Sigmoid colon (tissue), 7 donors: ENCODE data around the gene PLA2G4F. TPM values are rescaled to one million over a fixed set of nuclear protein-coding genes. Genes with fewer than 3 reads are reported as not detected.

Source experiments
- DNase-seq: peaks from one replicate; pipeline ENCODE4 v3.0.0-alpha.2; 2019
- H3K27ac ChIP-seq, 4 donors: fragments of 200-600 bp; sonication (generic); one replicate each; pipeline ENCODE4 v1.5.1; 2016 to 2019; ENCODE audit warnings: mild to moderate bottlenecking in 1 of 4
- H3K27me3 ChIP-seq, 3 donors: fragments of 200-600 bp; sonication (generic); one replicate each; pipeline ENCODE4 v1.5.1; 2019; ENCODE audit warnings: mild to moderate bottlenecking in 1 of 3
- H3K36me3 ChIP-seq, 4 donors: fragments of 200-600 bp; sonication (generic); one replicate each; pipeline ENCODE4 v1.5.1; 2016 to 2019
- H3K4me1 ChIP-seq, 4 donors: fragments of 200-600 bp; sonication (generic); one replicate each; pipeline ENCODE4 v1.5.1; 2017 to 2019
- H3K4me3 ChIP-seq, 4 donors: fragments of 200-600 bp; sonication (generic); one replicate each; pipeline ENCODE4 v1.5.1; 2017 to 2019; ENCODE audit warnings: mild to moderate bottlenecking in 2 of 4, moderate library complexity in 1 of 4
- H3K9me3 ChIP-seq, 4 donors: fragments of 200-600 bp in 3 of 4; sonication (generic) in 3 of 4; one replicate each; pipeline versions ENCODE4 v1.5.1 to v1.6.1; 2013 to 2019
- EP300 ChIP-seq, 4 donors: sonication (generic); formaldehyde crosslinking; IDR thresholded peaks; one replicate each; pipeline ENCODE4 v1.6.1; 2017; ENCODE audit warnings: antibody characterized with exemption in 4 of 4
- POLR2A ChIP-seq, 2 donors: fragments of 450-650 bp; IDR thresholded peaks; one replicate each; pipeline ENCODE4 v1.6.1; 2016; ENCODE audit warnings: antibody characterized with exemption in 2 of 2, mild to moderate bottlenecking in 2 of 2, moderate library complexity in 2 of 2
- POLR2AphosphoS5 ChIP-seq, 4 donors: sonication (generic); formaldehyde crosslinking; IDR thresholded peaks; one replicate each; pipeline ENCODE4 v1.6.1; 2017; ENCODE audit warnings: antibody characterized with exemption in 4 of 4
- WGBS, 2 donors: extraction: QIAGEN DNeasy Blood & Tissue Kit; methylation state at CpG; one replicate each; pipeline ENCODE4 v1.1.7; 2013; 5-methylcytosine and 5-hydroxymethylcytosine counted together
- intact Hi-C: fragments of 100-400 bp; cut with DNase I; formaldehyde crosslinking; loops from one replicate; pipeline ENCODE4 v1.15.1; 2023
- polyA plus RNA-seq, 3 donors: library from polyadenylated mRNA; stranded (reverse); fragments of 200-250 nt; gene quantifications; one replicate each; pipeline ENCODE4 v1.2.3, GENCODE V29; 2013
- total RNA-seq, 4 donors: library from RNA; depleted of rRNA; stranded (reverse); fragments of >200 nt; gene quantifications; one replicate each; pipeline ENCODE4 v1.1.0, GENCODE V29; 2016
- TF ChIP-seq, protein P1 (sequence below), 4 experiments: fragments of 450-650 bp in 3 of 4; fragments of 200-600 bp in 1 of 4; IDR thresholded peaks; one replicate each; pipeline ENCODE4 v1.5.1; 2016 to 2019; ENCODE audit warnings: antibody characterized with exemption in 4 of 4, mild to moderate bottlenecking in 3 of 4, moderate library complexity in 2 of 4
- donor health status: healthy with polysubstance abuse.
- donor health status: Bipolar disorder and iron deficiency.
- donor health status: healthy.

Gene PLA2G4F, protein sequence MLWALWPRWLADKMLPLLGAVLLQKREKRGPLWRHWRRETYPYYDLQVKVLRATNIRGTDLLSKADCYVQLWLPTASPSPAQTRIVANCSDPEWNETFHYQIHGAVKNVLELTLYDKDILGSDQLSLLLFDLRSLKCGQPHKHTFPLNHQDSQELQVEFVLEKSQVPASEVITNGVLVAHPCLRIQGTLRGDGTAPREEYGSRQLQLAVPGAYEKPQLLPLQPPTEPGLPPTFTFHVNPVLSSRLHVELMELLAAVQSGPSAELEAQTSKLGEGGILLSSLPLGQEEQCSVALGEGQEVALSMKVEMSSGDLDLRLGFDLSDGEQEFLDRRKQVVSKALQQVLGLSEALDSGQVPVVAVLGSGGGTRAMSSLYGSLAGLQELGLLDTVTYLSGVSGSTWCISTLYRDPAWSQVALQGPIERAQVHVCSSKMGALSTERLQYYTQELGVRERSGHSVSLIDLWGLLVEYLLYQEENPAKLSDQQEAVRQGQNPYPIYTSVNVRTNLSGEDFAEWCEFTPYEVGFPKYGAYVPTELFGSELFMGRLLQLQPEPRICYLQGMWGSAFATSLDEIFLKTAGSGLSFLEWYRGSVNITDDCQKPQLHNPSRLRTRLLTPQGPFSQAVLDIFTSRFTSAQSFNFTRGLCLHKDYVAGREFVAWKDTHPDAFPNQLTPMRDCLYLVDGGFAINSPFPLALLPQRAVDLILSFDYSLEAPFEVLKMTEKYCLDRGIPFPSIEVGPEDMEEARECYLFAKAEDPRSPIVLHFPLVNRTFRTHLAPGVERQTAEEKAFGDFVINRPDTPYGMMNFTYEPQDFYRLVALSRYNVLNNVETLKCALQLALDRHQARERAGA
- under 1 TPM in 2 of 4 donors, not detected in 2; under 0.01 to 0.71 TPM for total RNA-seq
- 10 to 100 TPM in 2 of 3 donors, 1 to 10 TPM in 1; 7.2 to 28.8 (median 12.9) TPM for polyA plus RNA-seq

DNA sequence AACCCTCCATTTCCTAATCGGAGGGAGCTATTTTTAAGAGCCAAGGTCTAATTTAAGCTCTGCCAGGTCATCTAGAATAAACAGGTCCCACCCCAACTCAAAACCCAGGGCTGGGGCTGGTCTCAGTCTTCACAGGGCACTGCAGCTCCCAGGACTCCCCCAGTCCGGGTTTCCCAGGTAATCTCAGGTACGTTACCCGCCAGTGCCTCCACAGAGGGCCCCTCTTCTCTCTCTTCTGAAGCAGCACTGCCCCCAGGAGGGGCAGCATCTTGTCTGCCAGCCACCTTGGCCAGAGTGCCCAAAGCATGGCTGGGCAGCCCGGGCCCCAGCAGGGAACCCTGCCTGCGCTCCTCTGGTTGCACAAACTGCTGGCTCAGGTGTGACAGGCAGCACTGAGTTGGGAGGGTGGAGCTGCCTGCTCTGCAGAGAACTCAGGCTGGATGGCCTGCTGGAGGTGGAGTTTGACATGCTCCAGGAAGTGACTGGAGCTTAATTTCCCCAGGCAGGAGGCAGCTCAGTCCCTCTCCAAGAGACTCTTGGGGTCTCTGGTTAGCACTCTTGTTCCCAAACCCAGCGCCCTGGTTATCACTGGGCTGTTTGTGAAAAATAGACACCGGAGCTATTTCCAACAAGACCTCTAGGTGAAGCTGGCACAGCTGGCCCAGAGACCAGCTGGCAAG lies at the start of gene PLA2G4F:
Gene PLA2G4F (minus strand): TSS at position 394 of the 680 bp plus-strand sequence. CDS start 87 bp downstream, at position 307.
- DNase-seq: no peak
- Histone ChIP-seq H3K4me3 (no peak within 1 kb of the TSS), H3K27ac (no peak within 1 kb of the TSS), H3K9me3 (no peaks in the 10 kb centered on the region), H3K27me3 (no peaks in the 10 kb centered on the region), H3K36me3 (peaks cover 15 to 29% (median 26%) of the 10 kb centered on the region in 4 donors), H3K4me1 (no peaks in the 10 kb centered on the region)
- intact Hi-C loops: no loop called here
- 14 to 53% methylated on average over 8 of the region's 8 CpGs for WGBS, 2 donors
- TF ChIP-seq EP300 (IDR thresholded peaks at IDR 0.05) (no peak), POLR2AphosphoS5 (IDR thresholded peaks at IDR 0.05) (no peak), POLR2A (IDR thresholded peaks at IDR 0.05) (peak in 1 of 2 donors; percentile 50)
- TF ChIP-seq, protein P1, sequence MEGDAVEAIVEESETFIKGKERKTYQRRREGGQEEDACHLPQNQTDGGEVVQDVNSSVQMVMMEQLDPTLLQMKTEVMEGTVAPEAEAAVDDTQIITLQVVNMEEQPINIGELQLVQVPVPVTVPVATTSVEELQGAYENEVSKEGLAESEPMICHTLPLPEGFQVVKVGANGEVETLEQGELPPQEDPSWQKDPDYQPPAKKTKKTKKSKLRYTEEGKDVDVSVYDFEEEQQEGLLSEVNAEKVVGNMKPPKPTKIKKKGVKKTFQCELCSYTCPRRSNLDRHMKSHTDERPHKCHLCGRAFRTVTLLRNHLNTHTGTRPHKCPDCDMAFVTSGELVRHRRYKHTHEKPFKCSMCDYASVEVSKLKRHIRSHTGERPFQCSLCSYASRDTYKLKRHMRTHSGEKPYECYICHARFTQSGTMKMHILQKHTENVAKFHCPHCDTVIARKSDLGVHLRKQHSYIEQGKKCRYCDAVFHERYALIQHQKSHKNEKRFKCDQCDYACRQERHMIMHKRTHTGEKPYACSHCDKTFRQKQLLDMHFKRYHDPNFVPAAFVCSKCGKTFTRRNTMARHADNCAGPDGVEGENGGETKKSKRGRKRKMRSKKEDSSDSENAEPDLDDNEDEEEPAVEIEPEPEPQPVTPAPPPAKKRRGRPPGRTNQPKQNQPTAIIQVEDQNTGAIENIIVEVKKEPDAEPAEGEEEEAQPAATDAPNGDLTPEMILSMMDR (IDR thresholded peaks at IDR 0.05): no peak

- 94 to 95% methylated on average over 3 of the region's 3 CpGs for WGBS, 2 donors
- Histone ChIP-seq H3K36me3 (peaks cover 0 to 8% (median under 1%) of the 10 kb centered on the region in 4 donors), H3K4me1 (peaks cover 0 to 24% (median 19%) of the 10 kb centered on the region in 4 donors), H3K4me3 (no peak overlapping the region), H3K27ac (no peak overlapping the region), H3K9me3 (no peaks in the 10 kb centered on the region), H3K27me3 (no peaks in the 10 kb centered on the region)
- intact Hi-C loops: no loop called here
- DNase-seq: no peak
- TF ChIP-seq POLR2A (IDR thresholded peaks at IDR 0.05) (no peak), POLR2AphosphoS5 (IDR thresholded peaks at IDR 0.05) (no peak), EP300 (IDR thresholded peaks at IDR 0.05) (no peak)
- TF ChIP-seq, protein P1 (IDR thresholded peaks at IDR 0.05): no peak
These were observed 47.5 kb upstream of the PLA2G4F start for GRCh38 chr15:42203891-42204290.

DNA sequence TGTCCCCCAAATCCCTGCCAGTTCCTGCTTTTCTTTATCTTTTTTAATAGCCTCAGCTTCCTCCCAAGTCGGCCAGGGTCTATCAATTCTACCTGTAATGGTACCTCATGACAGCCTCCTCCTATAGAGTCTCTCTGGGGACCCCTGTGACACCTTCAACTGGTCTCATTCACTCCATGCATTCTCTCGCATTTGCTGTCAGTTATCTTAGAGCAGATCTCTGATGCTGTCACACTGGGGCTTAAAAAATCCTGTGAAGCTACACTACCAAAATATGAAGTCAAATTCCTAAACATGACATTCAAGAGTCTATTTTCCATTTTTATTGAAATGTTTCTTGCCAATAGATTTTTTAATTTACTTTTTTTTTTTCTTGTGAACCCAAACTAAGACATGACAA lies 46.2 kb upstream of the PLA2G4F start:
- 64 to 68% methylated on average over 2 of the region's 2 CpGs for WGBS, 2 donors
- Histone ChIP-seq H3K4me1 (peaks cover 0 to 22% (median 17%) of the 10 kb centered on the region in 4 donors), H3K27ac (no peak overlapping the region), H3K36me3 (peaks cover 0 to 20% (median 9%) of the 10 kb centered on the region in 4 donors), H3K9me3 (no peaks in the 10 kb centered on the region), H3K27me3 (no peaks in the 10 kb centered on the region), H3K4me3 (no peak overlapping the region)
- no peak for DNase-seq
- intact Hi-C loops: no loop called here
- TF ChIP-seq POLR2A (IDR thresholded peaks at IDR 0.05) (no peak), EP300 (IDR thresholded peaks at IDR 0.05) (no peak), POLR2AphosphoS5 (IDR thresholded peaks at IDR 0.05) (no peak)
- TF ChIP-seq, protein P1 (IDR thresholded peaks at IDR 0.05): no peak

- no peak overlapping the region for H3K27ac ChIP-seq
- peaks cover 0 to 26% (median 9%) of the 10 kb centered on the region in 4 donors for H3K36me3 ChIP-seq
- H3K27me3 ChIP-seq: no peaks in the 10 kb centered on the region
- H3K9me3 ChIP-seq: no peaks in the 10 kb centered on the region
- peaks cover 0 to 13% (median 11%) of the 10 kb centered on the region in 4 donors for H3K4me1 ChIP-seq
- H3K4me3 ChIP-seq: no peak overlapping the region
- intact Hi-C loops: no loop called here
- 94 to 98% methylated on average over 1 of the region's 1 CpG for WGBS, 2 donors
- TF ChIP-seq POLR2A (IDR thresholded peaks at IDR 0.05) (no peak), EP300 (IDR thresholded peaks at IDR 0.05) (no peak), POLR2AphosphoS5 (IDR thresholded peaks at IDR 0.05) (no peak)
- TF ChIP-seq, protein P1 (IDR thresholded peaks at IDR 0.05): no peak
- DNase-seq: no peak
These were observed 45.4 kb upstream of the PLA2G4F start for GRCh38 chr15:42201801-42202200.
